ENCODE measurements around the gene NUCB1.

The NUCB1 gene

GRCh38 chr19:48964205-48965039 is 64.3 kb downstream of the NUCB1 start:
- DNase-seq, result no peak

- DNase-seq, result peak; percentile 82
Observed at GRCh38 chr19:48965040-48965805, 65.1 kb downstream of the NUCB1 start, which contains the start of gene FTL. FTL (plus strand) TSS chr19:48965309; CDS start chr19:48965508, 199 bp downstream.

- peak; percentile 90 for DNase-seq
Observed at GRCh38 chr19:48965806-48966540, 65.9 kb downstream of the NUCB1 start.

- no peak for DNase-seq
Observed at GRCh38 chr19:48966541-48967345, 66.6 kb downstream of the NUCB1 start.

- DNase-seq, result no peak
Observed at GRCh38 chr19:48967346-48968178, 67.5 kb downstream of the NUCB1 start.

GRCh38 chr19:48968179-48968661 is 68.1 kb downstream of the NUCB1 start:
- DNase-seq, result no peak

- no peak for DNase-seq
Observed at GRCh38 chr19:48968813-48969218, 68.7 kb downstream of the NUCB1 start.

- DNase-seq, result no peak
Observed at GRCh38 chr19:48969276-48970138, 69.4 kb downstream of the NUCB1 start.

- no peak for DNase-seq
Observed at GRCh38 chr19:48970139-48970766, 70.1 kb downstream of the NUCB1 start.

- DNase-seq, result peak; percentile 83
Observed at GRCh38 chr19:48970923-48971395, 70.8 kb downstream of the NUCB1 start.

All from activated T-cell treated with anti-CD3 and anti-CD28 coated beads, Interleukin-2, amount 50 U/mL, for 1 hour (primary cell).